Activated naive CD8-positive, alpha-beta T cell treated with anti-CD3 and anti-CD28 coated beads for 36 hours (primary cell): ENCODE data around the gene NADSYN1. TPM values are rescaled to one million over a fixed set of nuclear protein-coding genes. Genes with fewer than 3 reads are reported as not detected.

Experiments
- DNase-seq: peaks from one replicate; pipeline ENCODE4 v3.0.0; 2021
- H3K27ac Mint-ChIP-seq: one replicate; pipeline ENCODE4 v1.8.0; 2022; ENCODE audit warnings: mild to moderate bottlenecking, moderate library complexity, mixed read lengths
- H3K27me3 Mint-ChIP-seq: one replicate; pipeline ENCODE4 v1.8.0; 2022; ENCODE audit warnings: mild to moderate bottlenecking, mixed read lengths
- H3K36me3 Mint-ChIP-seq: one replicate; pipeline ENCODE4 v1.8.0; 2021; ENCODE audit warnings: mild to moderate bottlenecking, mixed read lengths
- H3K4me1 Mint-ChIP-seq: one replicate; pipeline ENCODE4 v1.8.0; 2021; ENCODE audit warnings: mixed read lengths
- H3K4me3 Mint-ChIP-seq: one replicate; pipeline ENCODE4 v1.8.0; 2022; ENCODE audit warnings: mild to moderate bottlenecking, moderate library complexity, mixed read lengths
- H3K9me3 Mint-ChIP-seq: one replicate; pipeline ENCODE4 v1.8.0; 2022; ENCODE audit warnings: mixed read lengths
- total RNA-seq, 2 experiments: library from RNA; stranded (reverse); gene quantifications; one replicate each; pipeline ENCODE4 v1.2.3, GENCODE V29; 2021

Gene NADSYN1
- total RNA-seq, 2 experiments from 2014 or later: 59.9 to 66.8 TPM

- H3K36me3 Mint-ChIP-seq: no peaks in the 10 kb centered on the region
- no peaks in the 10 kb centered on the region for H3K9me3 Mint-ChIP-seq
- H3K27me3 Mint-ChIP-seq: no peaks in the 10 kb centered on the region
- peaks cover 10% of the 10 kb centered on the region for H3K4me1 Mint-ChIP-seq
- no peak overlapping the region for H3K4me3 Mint-ChIP-seq
- no peak overlapping the region for H3K27ac Mint-ChIP-seq
- DNase-seq: no peak
Measured at GRCh38 chr11:71428861-71429435, 24.1 kb upstream of the NADSYN1 start.

DNA sequence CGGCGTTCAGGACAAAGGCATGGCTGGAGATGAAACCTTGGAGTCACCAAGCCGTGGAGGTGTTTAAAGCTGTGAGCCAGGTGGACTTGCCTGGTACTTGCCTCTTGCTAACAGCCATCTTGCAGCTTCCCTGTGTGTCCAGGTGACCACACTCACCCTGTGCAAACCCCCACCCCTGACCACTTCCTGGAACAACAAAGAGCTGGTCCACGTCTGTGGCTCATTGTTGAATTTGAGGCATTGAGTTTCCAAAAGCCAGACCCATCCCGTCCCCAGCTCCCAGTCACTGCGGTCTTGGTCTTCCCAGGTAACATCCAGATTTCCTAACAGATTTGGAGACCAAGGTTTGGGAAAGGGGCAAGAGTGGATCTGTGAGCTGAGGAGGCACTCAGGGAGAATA is 23.3 kb upstream of the NADSYN1 start:
- Mint-ChIP-seq H3K4me3 (no peak overlapping the region), H3K4me1 (peaks cover 10% of the 10 kb centered on the region), H3K9me3 (no peaks in the 10 kb centered on the region), H3K27ac (no peak overlapping the region), H3K27me3 (no peaks in the 10 kb centered on the region), H3K36me3 (peaks cover 4% of the 10 kb centered on the region)
- DNase-seq: no peak

- Mint-ChIP-seq H3K9me3 (no peaks in the 10 kb centered on the region), H3K27me3 (no peaks in the 10 kb centered on the region), H3K4me1 (peaks cover 10% of the 10 kb centered on the region), H3K27ac (no peak overlapping the region), H3K36me3 (peaks cover 4% of the 10 kb centered on the region), H3K4me3 (no peak overlapping the region)
- no peak for DNase-seq
Measured at GRCh38 chr11:71430166-71430565, 22.8 kb upstream of the NADSYN1 start.

GRCh38 chr11:71431271-71431670 is 21.7 kb upstream of the NADSYN1 start:
- H3K27ac Mint-ChIP-seq: no peak overlapping the region

GRCh38 chr11:71432761-71433647 is 20.0 kb upstream of the NADSYN1 start:
- DNase-seq: no peak
- Mint-ChIP-seq H3K9me3 (no peaks in the 10 kb centered on the region), H3K36me3 (peaks cover 7% of the 10 kb centered on the region)

More at GRCh38 chr11:71431271-71431670, 21.7 kb upstream of the NADSYN1 start:
- Mint-ChIP-seq H3K36me3 (peaks cover 4% of the 10 kb centered on the region), H3K4me1 (peaks cover 4% of the 10 kb centered on the region), H3K4me3 (no peak overlapping the region), H3K9me3 (no peaks in the 10 kb centered on the region), H3K27me3 (no peaks in the 10 kb centered on the region)
- no peak for DNase-seq

GRCh38 chr11:71433648-71434450 is 19.2 kb upstream of the NADSYN1 start:
- no peak overlapping the region for H3K27ac Mint-ChIP-seq
- H3K4me3 Mint-ChIP-seq: no peak overlapping the region
- H3K27me3 Mint-ChIP-seq: no peaks in the 10 kb centered on the region
- peaks cover 7% of the 10 kb centered on the region for H3K36me3 Mint-ChIP-seq
- DNase-seq: no peak
- H3K9me3 Mint-ChIP-seq: no peaks in the 10 kb centered on the region
- H3K4me1 Mint-ChIP-seq: no peaks in the 10 kb centered on the region

More at GRCh38 chr11:71432761-71433647, 20.0 kb upstream of the NADSYN1 start:
- Mint-ChIP-seq H3K4me3 (no peak overlapping the region), H3K4me1 (no peaks in the 10 kb centered on the region), H3K27me3 (no peaks in the 10 kb centered on the region), H3K27ac (no peak overlapping the region)

DNA sequence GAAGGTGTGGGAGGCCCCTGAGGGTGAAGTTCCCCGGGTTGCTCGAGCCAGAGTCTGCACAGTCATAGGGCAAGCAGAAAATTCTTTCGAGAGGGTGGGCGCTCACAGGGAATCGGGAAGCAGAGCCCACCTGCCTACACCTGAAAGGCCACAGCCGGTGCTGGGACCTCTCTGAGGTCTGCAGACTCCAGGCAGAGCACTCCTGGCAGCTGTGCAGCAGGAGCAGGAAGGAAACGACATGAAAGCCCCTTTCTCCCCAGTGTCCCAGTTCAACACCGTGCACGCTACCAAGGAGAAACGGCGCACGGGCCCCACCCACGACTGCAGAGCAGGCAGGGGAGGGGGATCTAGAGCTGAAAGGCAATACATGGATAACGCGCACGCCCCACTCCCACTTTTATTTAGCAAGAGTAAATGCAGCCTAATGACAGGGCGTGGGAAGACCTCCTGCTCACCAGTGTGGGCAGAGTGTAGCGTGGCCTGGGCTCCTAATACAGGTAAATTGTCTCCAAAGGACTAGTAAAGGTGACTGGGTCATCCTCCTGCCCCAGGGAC is 18.4 kb upstream of the NADSYN1 start:
- Mint-ChIP-seq H3K4me3 (no peak overlapping the region), H3K27ac (no peak overlapping the region), H3K36me3 (peaks cover 10% of the 10 kb centered on the region), H3K27me3 (no peaks in the 10 kb centered on the region), H3K4me1 (no peaks in the 10 kb centered on the region), H3K9me3 (no peaks in the 10 kb centered on the region)
- DNase-seq: no peak

- Mint-ChIP-seq H3K36me3 (peaks cover 18% of the 10 kb centered on the region), H3K27me3 (no peaks in the 10 kb centered on the region), H3K9me3 (no peaks in the 10 kb centered on the region), H3K27ac (no peak overlapping the region), H3K4me1 (no peaks in the 10 kb centered on the region), H3K4me3 (no peak overlapping the region)
- DNase-seq: no peak
Measured at GRCh38 chr11:71435278-71435951, 17.6 kb upstream of the NADSYN1 start.

DNA sequence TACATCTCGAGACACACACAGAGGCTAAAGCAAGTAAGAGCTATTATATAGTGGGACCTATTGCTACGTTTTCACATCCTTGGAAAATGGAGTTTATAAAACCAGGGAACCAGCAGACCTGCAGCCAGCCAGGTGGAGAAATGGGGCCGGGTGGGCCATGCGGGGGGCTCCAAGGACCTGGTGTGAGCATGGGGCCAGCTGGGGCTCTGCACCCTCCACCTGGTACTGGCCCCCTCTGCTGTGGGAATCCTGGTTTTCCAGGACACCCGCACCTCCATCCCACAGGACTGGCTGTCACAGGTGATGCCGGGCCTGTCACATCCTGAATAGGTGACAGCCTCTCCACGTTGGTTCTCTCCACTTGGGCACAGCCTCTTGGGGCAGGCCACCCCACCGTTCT is 16.1 kb upstream of the NADSYN1 start:
- Mint-ChIP-seq H3K9me3 (no peaks in the 10 kb centered on the region), H3K27ac (no peak overlapping the region), H3K4me1 (no peaks in the 10 kb centered on the region), H3K36me3 (peaks cover 22% of the 10 kb centered on the region), H3K4me3 (no peak overlapping the region), H3K27me3 (no peaks in the 10 kb centered on the region)
- no peak for DNase-seq

- H3K4me3 Mint-ChIP-seq: no peak overlapping the region
- H3K27me3 Mint-ChIP-seq: no peaks in the 10 kb centered on the region
- H3K4me1 Mint-ChIP-seq: no peaks in the 10 kb centered on the region
- H3K9me3 Mint-ChIP-seq: no peaks in the 10 kb centered on the region
- no peak overlapping the region for H3K27ac Mint-ChIP-seq
- DNase-seq: no peak
- peaks cover 26% of the 10 kb centered on the region for H3K36me3 Mint-ChIP-seq
Measured at GRCh38 chr11:71437399-71437798, 15.6 kb upstream of the NADSYN1 start.

DNA sequence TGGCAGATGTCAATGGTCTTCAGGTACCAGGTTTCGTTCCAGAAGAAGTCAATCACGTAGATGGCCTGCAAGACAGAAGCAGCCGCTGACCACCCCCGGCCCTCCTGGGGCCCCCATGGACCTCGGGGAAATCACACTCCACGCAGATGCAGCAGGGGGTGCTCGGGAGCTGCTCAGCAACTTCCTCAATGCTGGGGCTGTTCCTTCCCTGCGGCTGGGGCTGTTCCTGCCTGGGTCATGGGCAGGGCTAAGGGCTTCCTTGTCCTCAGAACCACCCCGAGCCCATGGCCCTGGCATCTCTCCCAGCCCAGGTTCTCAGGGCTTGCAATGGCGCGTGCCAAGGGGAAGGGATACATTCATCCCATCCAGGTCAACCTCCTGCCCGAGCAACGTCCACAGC is 15.1 kb upstream of the NADSYN1 start:
- Mint-ChIP-seq H3K4me1 (no peaks in the 10 kb centered on the region), H3K4me3 (no peak overlapping the region), H3K36me3 (peaks cover 29% of the 10 kb centered on the region), H3K27ac (no peak overlapping the region), H3K9me3 (no peaks in the 10 kb centered on the region), H3K27me3 (no peaks in the 10 kb centered on the region)
- no peak for DNase-seq

DNA sequence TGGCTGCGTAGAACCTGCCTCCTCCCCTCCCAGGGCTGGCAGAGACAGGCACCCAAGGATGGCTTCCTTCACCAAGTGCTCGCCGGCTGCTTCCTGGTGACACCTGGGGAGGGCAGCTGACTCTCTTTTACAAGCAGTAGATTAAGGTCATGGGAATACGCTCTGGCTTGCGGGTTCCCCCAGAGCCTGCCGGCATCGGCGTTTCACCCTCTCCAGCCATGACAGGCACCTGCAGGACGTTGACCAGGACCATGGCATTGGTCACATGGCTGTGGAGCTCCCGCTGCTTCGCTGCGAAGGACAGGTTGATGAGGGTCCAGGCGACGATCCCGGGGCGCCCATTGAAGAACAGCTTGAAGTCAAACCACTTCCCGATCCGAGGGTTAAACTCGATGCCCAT is 14.4 kb upstream of the NADSYN1 start:
- H3K4me1 Mint-ChIP-seq: no peaks in the 10 kb centered on the region
- no peak overlapping the region for H3K27ac Mint-ChIP-seq
- no peaks in the 10 kb centered on the region for H3K27me3 Mint-ChIP-seq
- no peak overlapping the region for H3K4me3 Mint-ChIP-seq
- H3K9me3 Mint-ChIP-seq: no peaks in the 10 kb centered on the region
- no peak for DNase-seq
- H3K36me3 Mint-ChIP-seq: peaks cover 31% of the 10 kb centered on the region

- Mint-ChIP-seq H3K4me3 (no peak overlapping the region), H3K4me1 (no peaks in the 10 kb centered on the region), H3K27me3 (no peaks in the 10 kb centered on the region), H3K36me3 (peaks cover 35% of the 10 kb centered on the region), H3K27ac (no peak overlapping the region), H3K9me3 (no peaks in the 10 kb centered on the region)
- no peak for DNase-seq
Measured at GRCh38 chr11:71440021-71440755, 12.8 kb upstream of the NADSYN1 start.

DNA sequence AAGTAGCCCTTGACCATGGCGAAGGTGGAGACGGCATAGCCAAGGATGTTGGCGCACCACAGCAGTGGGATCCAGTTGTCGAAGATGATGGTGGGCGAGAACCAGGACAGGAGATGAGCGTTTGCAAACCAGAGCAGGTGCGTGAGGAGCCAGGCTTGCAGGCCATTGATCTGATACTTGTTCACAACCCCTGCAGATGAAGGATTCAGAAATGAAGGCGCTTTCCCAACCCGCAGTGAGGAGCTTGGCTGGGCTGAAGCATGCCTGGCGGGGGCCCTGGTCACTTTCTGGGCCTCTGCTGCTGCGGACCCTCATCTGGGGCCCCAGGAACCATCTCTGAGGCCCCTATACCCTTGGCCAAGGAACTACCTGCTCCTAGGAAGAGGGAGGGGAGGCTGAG is 11.8 kb upstream of the NADSYN1 start:
- Mint-ChIP-seq H3K27ac (no peak overlapping the region), H3K36me3 (peaks cover 46% of the 10 kb centered on the region), H3K4me1 (peaks cover 3% of the 10 kb centered on the region)

More for the DNA sequence above, 11.8 kb upstream of the NADSYN1 start:
- Mint-ChIP-seq H3K27me3 (no peaks in the 10 kb centered on the region), H3K9me3 (peaks cover 3% of the 10 kb centered on the region), H3K4me3 (no peak overlapping the region)
- DNase-seq: no peak
